ENCODE data around the gene SEMA3F.

Gene SEMA3F

DNA sequence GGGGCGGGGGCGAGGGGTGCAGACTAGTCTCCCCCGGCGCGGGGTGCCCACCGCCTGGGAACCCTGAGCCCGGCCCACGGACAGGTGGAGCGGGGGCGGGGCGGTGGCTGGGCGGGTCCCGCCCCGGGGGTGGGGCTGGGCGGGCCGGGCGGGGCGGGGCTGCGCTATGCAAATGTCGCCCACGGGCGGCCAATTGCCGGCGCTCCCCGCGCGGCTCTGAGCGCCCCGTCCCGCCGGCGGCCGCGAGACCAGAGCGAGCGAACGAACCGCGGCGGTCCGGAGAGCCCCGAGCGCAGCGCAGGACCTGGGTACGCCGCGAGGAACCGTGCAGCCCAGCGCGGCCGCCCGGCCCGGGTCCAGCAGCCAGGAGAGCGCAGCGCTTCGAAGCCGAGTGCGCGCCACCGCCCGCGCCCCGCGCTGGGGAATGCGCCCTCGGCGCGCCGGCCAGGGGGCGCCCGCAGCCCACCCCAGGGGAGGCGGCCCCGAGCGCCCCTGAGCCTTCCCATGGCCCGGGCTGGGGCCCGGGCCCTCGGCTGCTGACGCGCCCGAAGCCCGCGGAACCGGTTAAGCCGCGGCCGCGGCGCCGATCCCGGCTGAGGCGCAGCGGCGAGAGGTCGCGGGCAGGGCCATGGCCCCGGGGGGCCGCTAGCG, at the start of gene SEMA3F:
TSS of gene SEMA3F (plus strand) at position 485 of the 651 bp plus-strand sequence. CDS start 4,299 bp downstream, outside the sequence.
- DNase-seq, result peak; percentile 38

DNA sequence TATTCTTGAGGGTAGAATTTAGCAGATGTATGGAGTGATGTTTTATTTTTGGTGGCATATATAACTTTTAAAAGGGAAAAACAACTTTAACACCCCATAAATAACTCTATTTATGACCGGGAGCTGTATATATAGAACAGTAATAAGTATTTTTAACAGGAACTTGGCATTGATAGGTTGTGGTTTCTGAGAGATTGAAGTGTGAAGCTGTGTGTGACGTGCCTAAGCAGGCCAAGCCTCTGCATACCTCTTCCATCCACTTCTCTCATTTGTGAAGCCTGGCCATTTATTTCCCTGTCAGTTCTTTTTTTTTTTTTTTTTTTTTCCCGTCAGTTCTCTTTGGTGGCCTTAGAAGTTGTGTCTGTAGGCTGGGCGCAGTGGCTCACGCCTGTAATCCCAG, 43.4 kb upstream of the SEMA3F start:
- DNase-seq, result no peak

DNA sequence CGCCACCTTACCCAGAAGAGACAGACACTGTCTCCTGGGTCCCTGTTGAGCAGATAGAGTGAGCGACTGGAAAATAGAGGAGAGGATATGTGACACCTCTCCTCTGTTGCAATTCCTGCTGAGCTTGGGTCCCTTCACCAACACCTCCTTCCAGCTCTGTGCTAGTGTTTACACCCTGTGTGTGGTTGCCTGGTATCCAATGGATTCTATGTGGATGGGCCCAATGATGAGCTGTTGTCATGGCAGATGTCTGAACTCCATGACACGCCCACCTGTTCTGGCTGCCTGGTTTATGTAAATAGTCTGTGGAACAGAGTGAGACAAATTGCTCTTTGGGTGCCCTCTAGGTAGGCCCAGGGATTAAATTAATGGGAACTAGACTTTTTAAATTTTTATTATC, 42.7 kb upstream of the SEMA3F start:
- no peak for DNase-seq

DNA sequence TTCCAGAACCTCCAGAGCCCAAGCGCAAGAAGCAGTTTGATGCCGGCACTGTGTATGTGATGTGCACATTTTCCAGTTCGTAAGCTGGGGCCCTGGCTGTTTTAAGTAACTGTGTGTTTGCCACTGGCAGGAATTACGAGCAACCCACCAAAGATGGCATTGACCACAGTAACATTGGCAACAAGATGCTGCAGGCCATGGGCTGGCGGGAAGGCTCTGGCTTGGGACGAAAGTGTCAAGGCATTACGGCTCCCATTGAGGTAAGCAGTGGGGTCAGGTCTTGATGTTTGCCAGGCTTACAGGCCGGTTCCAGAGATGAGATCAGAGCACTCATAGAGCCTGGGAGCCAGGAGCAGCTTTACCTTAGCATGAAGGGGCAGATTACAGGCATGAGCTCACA, 38.0 kb upstream of the SEMA3F start:
- DNase-seq, result no peak

DNA sequence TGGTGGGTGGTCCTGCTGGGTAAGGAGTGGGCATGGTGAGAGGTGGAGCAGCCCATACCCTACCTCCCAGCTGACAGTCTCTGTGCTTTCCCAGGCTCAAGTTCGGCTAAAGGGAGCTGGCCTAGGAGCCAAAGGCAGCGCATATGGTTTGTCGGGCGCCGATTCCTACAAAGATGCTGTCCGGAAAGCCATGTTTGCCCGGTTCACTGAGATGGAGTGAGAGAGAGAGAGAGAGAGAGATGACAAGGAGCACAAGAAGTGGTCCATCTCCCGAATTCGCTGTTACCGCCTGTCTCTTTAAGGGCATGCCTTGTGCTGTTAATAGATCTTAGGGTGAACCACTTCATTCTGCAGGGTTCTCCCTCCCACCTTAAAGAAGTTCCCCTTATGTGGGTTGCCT, 36.9 kb upstream of the SEMA3F start:
- no peak for DNase-seq

DNA sequence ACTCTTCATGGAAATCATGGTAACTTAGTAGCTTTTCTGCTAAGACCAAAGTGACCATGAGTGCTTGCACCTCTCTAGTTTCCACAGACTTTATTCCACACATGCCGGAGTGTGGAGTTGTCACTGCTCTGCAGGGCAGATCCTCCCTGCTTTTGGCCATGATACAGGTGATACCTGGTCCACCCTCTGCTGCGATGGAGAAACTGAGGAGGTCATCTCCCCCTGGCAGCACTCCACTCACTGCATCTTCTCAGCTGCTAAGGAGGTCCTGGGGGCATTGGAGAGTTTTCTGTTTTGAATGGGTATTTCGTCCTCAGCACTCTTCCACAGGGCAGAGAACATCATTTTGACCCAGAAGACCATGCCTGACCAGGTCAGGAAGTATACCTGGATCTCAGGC, 35.3 kb upstream of the SEMA3F start:
- no peak for DNase-seq

DNA sequence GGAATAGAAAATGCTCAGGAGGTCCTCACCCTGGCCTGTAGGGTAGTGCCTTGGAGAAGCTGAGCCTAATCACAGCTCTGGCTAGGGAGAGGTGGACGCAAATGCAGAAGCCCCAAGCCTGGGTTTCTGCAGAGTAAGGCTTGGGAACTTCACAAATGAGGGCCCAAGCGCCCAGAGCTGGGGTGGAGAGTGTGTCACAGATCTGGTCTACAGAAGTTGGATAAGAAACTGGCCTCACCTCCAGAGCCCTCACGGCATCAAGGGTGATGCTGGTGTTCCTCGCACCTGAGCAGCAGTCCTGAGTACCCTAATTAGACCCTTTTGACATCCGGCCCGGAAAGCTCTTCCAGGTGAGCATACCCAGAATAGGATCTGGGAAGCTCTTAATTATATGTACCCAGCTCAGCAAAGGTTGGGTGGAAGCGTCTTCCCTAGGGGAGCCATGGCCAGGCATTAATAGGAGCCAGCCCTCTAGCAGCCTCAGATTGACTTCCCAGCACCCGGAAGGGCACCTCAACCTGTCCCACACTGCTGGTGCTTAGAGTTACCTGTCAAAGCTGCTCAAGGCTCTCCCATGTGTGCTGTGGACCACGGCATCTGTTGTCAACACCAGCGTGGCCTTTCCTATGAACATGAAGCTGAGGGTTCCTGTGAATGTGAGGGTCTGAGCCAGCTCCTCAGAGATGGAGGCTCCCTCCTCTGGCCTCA, 34.6 kb upstream of the SEMA3F start:
- no peak for DNase-seq

DNA sequence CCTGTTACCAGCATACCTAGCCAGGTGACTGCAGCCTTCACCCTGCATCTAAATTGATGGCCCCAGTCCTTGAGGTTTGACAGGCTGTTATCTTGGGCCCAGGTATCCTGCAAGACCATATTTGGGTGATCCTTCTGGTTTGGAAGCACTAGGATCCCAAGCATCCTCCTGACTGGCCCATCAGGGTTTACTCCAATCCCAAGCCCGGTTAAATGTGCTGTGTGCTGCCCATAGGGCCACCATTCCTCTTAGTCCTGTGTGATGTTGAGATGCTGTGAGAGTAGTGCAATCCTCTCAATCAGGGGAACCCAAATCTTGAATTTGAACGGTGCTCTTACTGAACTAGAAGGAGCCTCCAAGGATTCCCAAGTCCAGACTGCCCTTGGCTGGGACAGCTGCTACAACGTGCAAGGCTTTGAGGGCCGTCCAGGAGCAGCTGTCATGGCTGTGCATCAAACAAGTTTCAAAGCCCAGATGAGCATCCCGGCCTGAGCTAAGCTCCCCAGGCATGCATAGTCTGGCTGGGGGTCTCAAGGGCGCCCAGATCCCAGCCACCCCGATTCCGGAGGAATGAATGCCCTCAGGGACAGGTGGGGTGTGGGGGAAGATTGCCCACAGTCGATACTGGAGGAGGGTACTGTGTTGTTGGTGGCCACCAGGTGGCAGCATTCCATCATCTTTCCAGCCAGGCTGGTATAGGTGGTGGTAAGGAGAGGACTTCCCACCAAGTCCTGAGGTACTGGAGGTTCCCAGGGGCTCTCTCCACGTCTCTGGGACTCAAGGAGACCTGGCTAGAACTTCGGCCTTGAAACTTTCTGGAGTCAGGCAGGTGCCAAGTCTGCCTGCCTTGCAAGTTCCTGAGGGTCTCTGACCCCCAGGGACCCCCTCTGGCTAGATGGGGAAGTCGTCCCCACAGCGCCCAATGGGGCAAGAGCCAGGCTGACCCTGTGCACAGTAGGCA, 33.8 kb upstream of the SEMA3F start:
- peak; percentile 45 for DNase-seq

DNA sequence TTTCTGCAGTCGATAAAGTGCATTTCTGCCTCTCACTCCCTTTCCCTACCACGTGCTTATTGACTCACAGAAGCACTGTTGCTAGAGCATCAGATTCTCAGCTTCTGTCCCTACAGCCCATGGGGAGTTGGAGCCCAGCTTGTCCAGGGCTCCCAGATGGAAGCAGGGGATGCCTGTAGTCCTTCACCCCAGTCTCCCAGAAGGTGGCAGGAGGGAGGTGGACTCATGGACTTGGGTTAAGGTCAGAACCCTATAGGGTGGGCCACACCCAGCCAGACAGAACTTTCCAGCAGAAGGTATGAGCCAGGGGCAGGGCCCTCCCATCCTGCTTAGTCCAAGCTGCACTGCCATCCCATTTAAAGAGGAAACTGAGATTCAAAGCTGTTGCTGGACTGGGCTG, 33.1 kb upstream of the SEMA3F start:
- no peak for DNase-seq

DNA sequence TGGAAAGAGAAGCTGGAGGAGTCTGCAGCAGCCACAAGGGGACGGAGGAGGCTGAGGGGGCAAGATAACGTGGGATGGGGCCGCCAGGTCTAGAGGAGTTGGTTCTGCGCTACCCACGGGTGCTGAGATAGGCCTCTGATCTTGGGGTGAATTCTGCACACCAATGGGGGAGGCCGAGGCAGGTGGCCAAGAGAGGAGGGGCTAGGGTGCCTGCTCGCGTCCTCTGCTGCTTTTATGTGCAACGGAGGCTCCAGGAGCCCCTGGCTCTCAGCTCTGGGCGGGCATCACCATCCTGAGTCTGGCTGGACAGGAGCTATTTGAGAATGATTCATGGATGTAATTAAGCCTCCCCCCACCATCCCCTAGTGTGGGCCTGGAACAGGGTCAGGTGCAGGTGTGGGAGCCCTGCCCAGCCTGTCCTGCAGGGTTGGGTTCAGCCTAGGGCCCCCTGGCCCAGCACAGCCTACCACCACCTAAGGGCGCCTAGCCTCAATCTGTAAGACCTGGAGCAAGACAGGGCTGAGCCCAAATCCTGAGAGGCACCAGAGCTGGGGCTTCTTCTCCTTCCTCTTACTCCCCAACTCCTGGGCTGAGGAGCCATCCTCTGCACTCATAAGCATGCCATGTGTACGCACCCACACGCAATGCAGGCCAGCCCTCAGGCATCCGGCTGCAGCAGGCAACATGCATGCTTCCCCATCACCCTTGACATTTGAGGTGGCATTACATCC, 32.3 kb upstream of the SEMA3F start:
- DNase-seq, result no peak

DNA sequence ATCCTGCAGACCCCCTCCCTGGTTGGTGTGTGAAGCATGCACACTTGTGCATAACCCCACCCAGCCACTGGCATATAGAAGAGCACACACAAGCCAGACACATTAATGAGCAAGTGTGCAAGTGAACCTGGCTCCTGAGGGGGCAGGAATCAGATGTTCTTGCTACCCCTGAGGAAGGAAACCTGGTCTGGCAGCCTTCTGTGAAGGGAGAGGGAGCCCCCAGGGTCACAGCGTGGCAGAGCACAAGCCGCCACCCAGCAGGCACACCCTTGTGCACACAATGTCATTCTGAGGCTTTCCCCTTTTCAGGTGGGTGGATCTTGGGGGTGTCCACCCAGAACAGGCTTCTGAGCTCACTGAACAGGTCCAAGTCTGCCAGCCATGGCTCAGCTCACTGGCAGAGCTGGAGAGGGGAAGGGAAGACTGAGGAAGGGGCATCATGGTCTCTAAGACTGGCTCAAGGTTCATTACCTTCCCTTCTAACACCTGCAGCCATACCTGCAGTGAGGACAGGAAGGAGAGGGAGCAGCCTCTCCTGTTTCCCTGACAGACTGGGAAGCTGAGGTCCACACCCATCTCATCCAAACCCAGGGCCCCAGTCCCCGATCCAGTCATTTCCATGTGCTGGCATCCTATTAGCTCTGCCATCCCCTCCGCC, 31.6 kb upstream of the SEMA3F start:
- no peak for DNase-seq

DNA sequence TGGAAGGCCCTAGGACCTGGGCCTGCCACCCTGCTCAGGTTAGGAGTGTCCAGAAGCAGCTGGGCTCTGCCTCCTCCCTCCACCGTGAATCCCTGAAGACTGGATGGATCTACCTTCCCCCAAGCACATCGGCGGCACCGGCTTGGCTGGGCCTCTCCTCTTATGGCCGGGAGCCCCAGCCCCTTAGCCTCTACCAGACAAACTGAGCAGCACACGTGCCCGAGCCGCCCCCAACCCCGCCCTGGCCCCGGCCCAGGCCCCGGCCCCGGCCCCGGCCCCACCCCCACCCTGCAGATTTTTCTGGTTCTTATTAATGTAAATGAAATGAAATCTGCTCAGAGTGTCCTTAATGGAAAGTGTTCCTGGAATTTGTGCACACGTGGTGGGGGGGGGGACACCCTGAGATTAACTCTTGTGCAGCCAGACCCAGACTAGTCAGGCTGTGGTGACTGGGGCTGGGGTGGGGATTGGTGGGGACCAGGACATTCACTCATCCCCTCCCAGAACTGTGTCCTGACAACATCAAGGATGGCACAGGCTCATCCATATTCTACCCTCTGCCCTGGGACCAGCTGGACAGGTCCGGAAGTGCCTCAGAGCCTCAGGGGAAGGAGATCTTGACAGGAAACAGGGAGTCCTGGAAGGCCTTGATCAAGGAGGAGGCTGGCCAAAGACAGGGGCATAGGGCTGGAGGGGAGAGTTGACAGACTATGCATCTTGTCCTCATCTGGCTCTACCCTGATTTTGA, 30.9 kb upstream of the SEMA3F start:
- no peak for DNase-seq

DNA sequence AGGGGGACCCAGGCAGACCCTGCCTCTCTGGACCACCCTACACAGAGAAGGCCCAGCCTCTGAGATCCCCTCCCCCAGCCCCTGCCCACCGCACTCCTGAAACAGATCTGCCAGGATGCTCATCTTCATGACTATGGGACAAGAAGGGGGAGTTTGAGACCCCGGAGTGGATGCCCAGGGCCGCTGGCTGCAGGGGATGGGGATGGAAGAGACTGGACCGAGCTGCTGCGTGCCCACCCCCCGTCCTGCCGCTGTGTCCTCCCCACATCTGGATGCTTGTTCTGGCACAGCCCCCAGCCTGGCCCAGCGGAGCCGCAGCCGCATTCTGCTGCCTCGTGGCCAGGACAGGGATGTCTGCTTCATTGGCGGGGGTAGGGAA, 30.3 kb upstream of the SEMA3F start:
- no peak for DNase-seq

DNA sequence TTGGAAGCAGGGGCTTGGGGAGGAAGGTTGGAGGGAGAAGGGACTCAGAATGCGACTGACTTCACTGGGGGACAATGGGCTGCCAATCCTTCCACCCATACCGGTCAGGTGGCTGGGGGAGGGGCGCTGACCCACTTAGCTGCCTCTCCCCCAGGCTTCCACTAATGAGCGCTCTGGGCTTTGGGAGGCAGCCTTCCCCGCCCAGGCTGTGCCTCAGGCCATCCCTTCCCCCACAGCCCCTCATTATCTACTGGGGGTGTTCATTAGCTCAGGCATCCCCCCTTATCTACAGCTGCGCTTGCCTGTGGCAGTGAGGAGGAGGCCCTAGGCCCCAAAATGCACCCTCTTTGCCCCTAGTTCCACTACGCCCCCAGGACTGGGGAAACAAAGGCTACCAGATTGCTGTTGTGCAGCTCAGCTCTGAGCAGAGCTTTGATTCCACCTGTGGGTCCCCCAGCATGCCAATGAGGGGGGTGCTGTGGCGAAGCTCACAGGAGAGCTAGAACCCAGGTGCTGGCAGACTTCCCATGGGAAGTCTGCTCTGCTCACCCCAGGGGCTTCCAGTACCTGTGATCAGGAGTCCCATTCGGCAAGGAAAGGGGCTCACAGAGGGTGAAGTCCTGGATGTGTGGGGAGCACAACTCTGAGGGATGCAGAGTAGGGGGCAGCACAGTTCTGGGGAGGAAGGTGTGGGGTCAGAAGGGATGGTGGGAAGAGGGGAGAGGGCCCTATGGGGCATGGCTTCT, 29.4 kb upstream of the SEMA3F start:
- DNase-seq, result no peak

DNA sequence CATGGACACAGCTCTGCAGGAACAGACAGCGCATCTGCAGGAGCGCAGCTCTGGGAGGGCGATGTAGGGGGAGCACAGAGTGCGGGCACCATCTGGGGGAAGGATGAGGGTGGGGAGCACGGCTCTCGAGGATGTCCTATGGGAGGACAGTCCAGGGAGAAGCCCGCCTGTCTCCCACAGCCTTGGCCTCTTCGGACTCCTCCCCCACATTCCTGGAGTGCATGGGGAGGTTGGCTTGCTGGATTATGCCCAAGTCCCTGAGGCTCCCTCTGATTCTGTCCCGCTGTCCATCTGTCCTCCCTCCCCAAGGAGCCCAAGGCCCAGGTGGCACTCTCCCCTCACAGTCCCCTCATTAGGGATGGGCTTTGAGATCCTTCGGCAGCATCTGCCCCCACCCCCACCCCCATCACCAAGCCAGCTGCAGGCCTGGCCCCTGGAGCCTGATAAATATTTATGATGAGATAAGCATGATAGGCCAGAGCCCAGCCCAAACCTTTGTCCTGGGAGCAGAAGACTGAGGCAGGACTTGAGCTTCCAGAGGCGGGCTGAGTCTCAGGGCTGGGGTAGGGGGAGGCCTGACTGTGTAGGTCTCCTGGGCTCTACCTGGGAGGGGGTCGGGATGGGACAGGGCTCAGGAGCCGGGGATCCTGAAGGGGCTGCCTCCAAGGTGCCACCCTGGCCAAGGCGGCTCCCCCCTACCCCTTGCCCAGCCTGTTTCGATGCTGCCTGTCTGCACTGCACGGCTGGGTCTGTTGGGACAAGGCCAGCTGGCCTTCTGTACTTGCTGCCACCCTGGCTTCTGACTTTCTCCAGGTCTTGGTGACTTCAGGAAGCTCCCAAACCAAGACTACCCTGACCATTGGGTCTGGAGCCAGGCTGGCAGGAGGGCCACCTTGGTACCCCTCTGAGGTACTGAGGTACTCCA, 28.6 kb upstream of the SEMA3F start:
- no peak for DNase-seq

DNA sequence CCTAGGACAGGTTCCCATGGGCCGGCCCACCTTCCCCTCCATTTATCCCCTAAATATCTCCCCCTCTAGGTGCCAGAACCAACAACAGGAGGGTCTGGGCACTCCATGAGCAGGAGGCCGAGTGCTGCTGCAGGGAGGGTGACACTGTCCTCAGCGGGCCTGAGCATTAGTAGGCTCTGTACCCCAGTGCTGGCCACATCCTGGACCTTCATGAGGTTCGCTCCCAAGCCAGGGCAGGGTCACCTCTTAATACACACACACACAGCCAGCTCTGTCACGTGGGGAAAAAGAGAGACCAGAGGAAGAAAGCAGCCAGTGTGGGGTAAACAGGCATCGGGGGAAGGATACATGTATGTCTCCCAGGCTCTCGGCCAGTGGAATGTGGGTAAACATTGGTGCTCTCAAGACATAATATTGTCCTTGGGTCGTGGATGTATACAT, 27.9 kb upstream of the SEMA3F start:
- no peak for DNase-seq

DNA sequence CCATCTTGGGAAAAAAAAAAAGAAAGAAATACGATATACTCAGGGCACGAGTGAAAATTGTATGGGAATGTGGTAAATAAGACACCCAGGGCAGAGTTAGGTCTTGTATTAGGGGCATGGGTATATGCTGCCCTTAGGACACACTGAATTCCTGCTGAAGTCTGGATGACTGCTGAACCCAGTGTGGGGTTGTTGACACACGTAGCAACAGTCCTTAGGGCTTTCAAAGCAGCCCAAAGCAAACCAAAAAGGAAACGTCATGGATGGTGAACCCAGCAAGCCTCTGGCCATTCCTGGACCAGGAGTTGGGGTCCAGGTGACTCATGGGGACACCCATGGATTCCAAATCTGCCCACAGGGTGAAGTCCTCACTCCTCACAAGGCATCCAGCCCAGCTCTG, 27.1 kb upstream of the SEMA3F start:
- no peak for DNase-seq

DNA sequence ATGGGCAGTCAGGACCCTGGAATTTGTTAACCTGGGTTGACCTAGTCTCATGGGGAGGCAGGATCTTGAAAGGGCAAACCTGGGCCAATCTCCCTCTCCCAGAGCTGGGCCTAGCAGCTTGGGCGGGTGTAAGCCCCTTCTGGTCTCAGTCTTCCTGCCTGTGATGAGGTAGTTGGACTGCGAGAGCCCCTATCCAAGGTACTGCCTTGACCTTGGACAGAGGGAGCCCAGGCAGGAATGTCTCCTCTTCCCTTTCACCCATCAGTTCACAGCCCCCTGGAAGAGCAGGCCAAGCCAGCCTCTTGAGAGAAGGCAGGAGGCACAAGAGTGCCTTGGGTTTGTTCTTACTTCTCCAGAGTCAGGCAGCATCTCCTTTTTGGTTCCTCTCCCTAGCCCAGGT, 24.7 kb upstream of the SEMA3F start:
- no peak for DNase-seq

DNA sequence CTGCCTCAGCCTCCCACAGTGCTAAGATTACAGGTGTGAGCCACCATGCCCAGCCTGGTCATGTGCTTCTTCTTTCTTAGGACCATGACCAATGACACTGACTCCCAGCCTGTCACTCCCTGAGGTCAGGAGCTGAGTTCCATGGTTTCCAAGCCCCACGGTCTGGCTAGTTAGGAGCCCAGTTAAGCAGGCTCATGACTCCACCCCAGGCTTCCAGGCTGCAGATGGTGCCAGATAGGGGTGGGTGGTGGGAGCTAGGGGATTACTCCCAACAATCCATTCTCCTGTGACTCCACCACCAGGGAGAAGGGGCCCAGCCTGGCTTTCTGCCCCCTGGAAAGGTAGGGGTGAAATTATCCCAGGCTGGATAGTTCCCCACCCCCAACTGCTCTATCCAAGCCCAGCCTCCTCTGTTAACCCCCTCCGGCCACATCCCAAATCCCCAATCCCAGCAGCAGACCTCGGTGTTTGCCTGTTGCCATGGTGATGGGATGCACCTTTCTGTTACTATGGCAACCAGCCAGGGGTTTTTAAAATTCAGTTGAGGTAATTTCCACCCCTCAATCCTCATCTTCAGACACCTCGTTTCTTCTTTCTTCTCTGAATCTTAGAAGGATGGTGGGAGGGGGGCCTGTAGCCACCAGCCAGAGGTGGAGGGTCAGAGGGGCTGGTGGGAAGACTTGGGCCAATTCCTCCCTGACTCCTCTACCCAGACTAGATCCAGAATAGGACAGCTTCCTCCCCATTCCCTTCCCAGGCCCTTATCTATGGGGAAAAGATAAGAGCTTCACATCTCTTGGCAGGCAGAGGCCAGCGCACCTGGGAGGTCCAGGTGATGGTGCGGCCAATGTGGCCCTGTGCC, 22.5 kb upstream of the SEMA3F start:
- DNase-seq, result no peak
